Ovary (tissue), 3 donors: ENCODE results near the gene MGP.

Source experiments
- CTCF ChIP-seq, 3 donors: fragments of 450-650 bp in 2 of 3; fragments of 200-600 bp in 1 of 3; IDR thresholded peaks; one replicate each; pipeline versions ENCODE4 v1.5.1 to v1.8.0; 2016 to 2022; ENCODE audit warnings: antibody characterized with exemption in 3 of 3, mild to moderate bottlenecking in 1 of 3
- POLR2A ChIP-seq: fragments of 450-650 bp; IDR thresholded peaks from one replicate; pipeline ENCODE4 v1.6.1; 2017; ENCODE audit warnings: antibody characterized with exemption, mild to moderate bottlenecking, moderate library complexity
- donor health status: DM: no; HTN: no; CAD: no.

- TF ChIP-seq CTCF (IDR thresholded peaks at IDR 0.05) (no peak), POLR2A (no peak)
These were observed 43.9 kb downstream of the MGP start for GRCh38 chr12:14841761-14842160.
